ENCODE measurements around the gene ESRRG. TPM values are rescaled to one million over a fixed set of nuclear protein-coding genes. Genes with fewer than 3 reads are reported as not detected.

The ESRRG gene
- total RNA-seq, 1 donor from 2014 or later = not detected

DNA sequence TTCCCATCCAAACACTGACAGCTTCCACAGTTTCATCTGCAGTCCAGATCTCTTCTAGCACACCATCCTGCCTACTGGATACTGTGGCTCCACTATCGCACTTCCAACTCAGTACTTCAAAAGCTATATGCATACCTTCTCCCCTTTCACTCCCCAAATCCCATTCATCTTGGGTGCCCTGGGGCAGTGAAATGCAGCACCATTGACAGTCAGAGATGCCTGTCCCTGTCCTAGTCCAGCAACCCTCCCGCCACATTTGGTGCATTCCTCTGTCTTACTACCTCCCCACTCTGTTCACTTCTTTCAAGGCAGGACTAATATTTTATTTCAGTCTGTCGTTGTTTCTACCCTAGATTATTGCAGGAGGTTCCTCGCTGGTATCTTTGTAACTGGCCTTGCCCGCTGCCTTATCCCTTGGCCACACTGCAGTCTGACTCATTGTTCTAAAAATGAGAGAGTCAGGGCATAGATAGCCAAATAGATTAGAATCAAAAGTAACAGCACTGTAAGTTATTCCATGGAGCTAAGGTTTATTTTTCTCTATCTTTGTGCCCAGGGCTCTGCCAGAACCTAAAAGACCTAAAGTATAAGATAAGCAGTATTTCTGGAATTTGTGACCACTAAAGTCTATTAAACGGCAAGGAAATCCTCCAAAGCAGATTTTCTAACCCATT, 96.7 kb downstream of the ESRRG start:
- FAIRE-seq = no peak
- Histone ChIP-seq H3K4me3 (ENCODE audit: low read depth, low read length) (no peak overlapping the region), H3K27me3 (ENCODE audit: control insufficient read depth, insufficient read depth, low read length) (no peaks in the 10 kb centered on the region), H3K36me3 (ENCODE audit: control insufficient read depth, insufficient read depth, low read length) (no peaks in the 10 kb centered on the region)
- no peak for DNase-seq (ENCODE audit: low read depth)
- no peak for TF ChIP-seq CTCF (IDR thresholded peaks at IDR 0.05; ENCODE audit: insufficient read depth, low read length, severe bottlenecking)

DNA sequence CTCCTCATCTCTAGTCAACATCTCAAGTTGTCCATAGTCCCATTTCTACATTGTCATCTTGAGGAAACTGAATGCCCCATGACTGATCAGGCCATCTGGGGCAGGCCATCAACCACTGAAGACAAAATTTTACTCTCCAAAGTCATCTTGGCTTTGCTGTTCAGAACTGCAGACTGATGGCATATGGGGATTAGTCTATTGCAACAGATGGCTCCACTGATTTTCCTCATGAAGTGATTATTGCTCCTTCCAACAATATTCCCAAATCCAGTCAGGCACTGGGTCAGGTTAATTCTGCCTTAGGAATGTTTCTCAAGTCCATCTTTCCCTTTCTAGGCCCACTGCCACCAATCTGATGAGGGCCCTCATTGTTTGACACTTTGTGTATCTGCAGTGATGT, 101.7 kb downstream of the ESRRG start:
- FAIRE-seq (no peak), DNase-seq (ENCODE audit: low read depth) (no peak)

GRCh38 chr1:216617081-216617875, 106.0 kb downstream of the ESRRG start:
- FAIRE-seq (no peak), DNase-seq (ENCODE audit: low read depth) (no peak)
- no peak for TF ChIP-seq CTCF (IDR thresholded peaks at IDR 0.05; ENCODE audit: insufficient read depth, low read length, severe bottlenecking)
- Histone ChIP-seq H3K36me3 (ENCODE audit: control insufficient read depth, insufficient read depth, low read length) (no peaks in the 10 kb centered on the region), H3K4me3 (ENCODE audit: low read depth, low read length) (no peak overlapping the region), H3K27me3 (ENCODE audit: control insufficient read depth, insufficient read depth, low read length) (no peaks in the 10 kb centered on the region)

More for the DNA sequence above, 101.7 kb downstream of the ESRRG start:
- no peak for TF ChIP-seq CTCF (IDR thresholded peaks at IDR 0.05; ENCODE audit: insufficient read depth, low read length, severe bottlenecking)
- no peaks in the 10 kb centered on the region for H3K27me3 ChIP-seq (ENCODE audit: control insufficient read depth, insufficient read depth, low read length)
- H3K4me3 ChIP-seq (ENCODE audit: low read depth, low read length) = no peak overlapping the region
- no peaks in the 10 kb centered on the region for H3K36me3 ChIP-seq (ENCODE audit: control insufficient read depth, insufficient read depth, low read length)

DNA sequence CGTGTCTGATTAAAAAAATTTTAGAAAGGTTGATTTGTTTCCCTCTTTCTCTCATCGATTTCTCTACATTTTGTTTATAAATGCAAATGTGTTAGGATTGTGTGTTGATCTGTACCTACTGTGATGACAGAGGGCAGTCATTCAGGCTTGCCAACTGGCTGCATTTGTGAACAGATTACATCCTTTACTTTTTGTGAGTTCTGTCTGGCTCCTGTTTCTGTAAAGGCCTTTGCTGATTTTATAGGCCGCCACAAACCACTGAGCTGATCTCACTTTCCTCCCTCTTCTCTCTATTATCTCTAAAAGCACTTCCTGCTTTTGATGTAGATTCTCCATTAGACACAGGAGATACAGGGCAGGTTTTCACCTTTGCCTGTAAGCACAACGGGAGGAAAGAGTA, 106.8 kb downstream of the ESRRG start:
- Histone ChIP-seq H3K27me3 (ENCODE audit: control insufficient read depth, insufficient read depth, low read length) (no peaks in the 10 kb centered on the region), H3K4me3 (ENCODE audit: low read depth, low read length) (no peak overlapping the region), H3K36me3 (ENCODE audit: control insufficient read depth, insufficient read depth, low read length) (no peaks in the 10 kb centered on the region)
- FAIRE-seq (no peak), DNase-seq (ENCODE audit: low read depth) (no peak)
- no peak for TF ChIP-seq CTCF (IDR thresholded peaks at IDR 0.05; ENCODE audit: insufficient read depth, low read length, severe bottlenecking)

GRCh38 chr1:216614011-216614934, 109.0 kb downstream of the ESRRG start:
- no peak overlapping the region for H3K4me3 ChIP-seq (ENCODE audit: low read depth, low read length)
- H3K36me3 ChIP-seq (ENCODE audit: control insufficient read depth, insufficient read depth, low read length) = no peaks in the 10 kb centered on the region
- no peak for DNase-seq (ENCODE audit: low read depth)
- H3K27me3 ChIP-seq (ENCODE audit: control insufficient read depth, insufficient read depth, low read length) = no peaks in the 10 kb centered on the region
- TF ChIP-seq CTCF (IDR thresholded peaks at IDR 0.05; ENCODE audit: insufficient read depth, low read length, severe bottlenecking) = no peak
- no peak for FAIRE-seq
